BE2C (cell line): ENCODE data around the gene VPS33A.
A peak's percentile ranks its signal among the peaks of the same experiment; 100 is the strongest.

Experiments
- DNase-seq: peaks from one replicate; pipeline ENCODE4 v3.0.0-alpha.2; 2020
- H3K27me3 ChIP-seq: fragments of 250-450 bp; sonication (Bioruptor Pico); 2 replicates; pipeline ENCODE4 v1.5.1; 2020; ENCODE audit warnings: mild to moderate bottlenecking
- H3K36me3 ChIP-seq: fragments of 250-450 bp; sonication (Bioruptor Pico); 2 replicates; pipeline ENCODE4 v1.5.1; 2020; ENCODE audit warnings: mild to moderate bottlenecking
- H3K4me1 ChIP-seq: fragments of 250-450 bp; sonication (Bioruptor Pico); 2 replicates; pipeline ENCODE4 v1.5.1; 2020
- H3K4me3 ChIP-seq: 2 replicates; pipeline ENCODE4 v1.5.1; 2011; ENCODE audit warnings: low read depth, low read length
- H3K9me3 ChIP-seq: fragments of 250-450 bp; sonication (Bioruptor Pico); 2 replicates; pipeline ENCODE4 v1.5.1; 2020
- TF ChIP-seq, protein P1 (sequence below): IDR thresholded peaks from 2 replicates; pipeline ENCODE4 v1.5.1; 2012; ENCODE audit warnings: mild to moderate bottlenecking, low read depth, low read length

The VPS33A gene

DNA sequence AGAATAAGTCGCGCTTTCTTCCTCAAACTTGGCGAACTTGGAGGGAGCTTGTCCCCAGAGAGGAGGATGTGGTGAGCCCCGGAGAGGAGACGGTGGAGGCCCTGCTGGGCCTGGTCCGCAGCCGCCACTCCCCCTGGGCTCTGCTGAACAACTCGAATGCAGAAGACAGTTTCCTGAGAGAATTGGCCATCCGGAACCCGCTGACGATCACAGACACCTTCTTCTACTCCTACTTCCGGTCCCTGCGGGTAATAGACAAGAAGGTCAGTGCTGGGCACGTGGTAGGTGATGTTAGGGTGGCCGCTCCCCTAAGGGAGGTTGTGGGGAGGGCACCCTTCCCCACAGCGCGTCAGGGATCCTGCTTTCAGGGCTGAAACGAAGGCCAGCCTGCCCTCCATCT is 81.8 kb downstream of the VPS33A start:
- TF ChIP-seq, protein P1, sequence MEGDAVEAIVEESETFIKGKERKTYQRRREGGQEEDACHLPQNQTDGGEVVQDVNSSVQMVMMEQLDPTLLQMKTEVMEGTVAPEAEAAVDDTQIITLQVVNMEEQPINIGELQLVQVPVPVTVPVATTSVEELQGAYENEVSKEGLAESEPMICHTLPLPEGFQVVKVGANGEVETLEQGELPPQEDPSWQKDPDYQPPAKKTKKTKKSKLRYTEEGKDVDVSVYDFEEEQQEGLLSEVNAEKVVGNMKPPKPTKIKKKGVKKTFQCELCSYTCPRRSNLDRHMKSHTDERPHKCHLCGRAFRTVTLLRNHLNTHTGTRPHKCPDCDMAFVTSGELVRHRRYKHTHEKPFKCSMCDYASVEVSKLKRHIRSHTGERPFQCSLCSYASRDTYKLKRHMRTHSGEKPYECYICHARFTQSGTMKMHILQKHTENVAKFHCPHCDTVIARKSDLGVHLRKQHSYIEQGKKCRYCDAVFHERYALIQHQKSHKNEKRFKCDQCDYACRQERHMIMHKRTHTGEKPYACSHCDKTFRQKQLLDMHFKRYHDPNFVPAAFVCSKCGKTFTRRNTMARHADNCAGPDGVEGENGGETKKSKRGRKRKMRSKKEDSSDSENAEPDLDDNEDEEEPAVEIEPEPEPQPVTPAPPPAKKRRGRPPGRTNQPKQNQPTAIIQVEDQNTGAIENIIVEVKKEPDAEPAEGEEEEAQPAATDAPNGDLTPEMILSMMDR: no peak
- H3K4me3 ChIP-seq: no peak overlapping the region
- no peaks in the 10 kb centered on the region for H3K4me1 ChIP-seq
- DNase-seq: no peak
- H3K9me3 ChIP-seq: no peaks in the 10 kb centered on the region
- H3K27me3 ChIP-seq: no peaks in the 10 kb centered on the region
- no peaks in the 10 kb centered on the region for H3K36me3 ChIP-seq

DNA sequence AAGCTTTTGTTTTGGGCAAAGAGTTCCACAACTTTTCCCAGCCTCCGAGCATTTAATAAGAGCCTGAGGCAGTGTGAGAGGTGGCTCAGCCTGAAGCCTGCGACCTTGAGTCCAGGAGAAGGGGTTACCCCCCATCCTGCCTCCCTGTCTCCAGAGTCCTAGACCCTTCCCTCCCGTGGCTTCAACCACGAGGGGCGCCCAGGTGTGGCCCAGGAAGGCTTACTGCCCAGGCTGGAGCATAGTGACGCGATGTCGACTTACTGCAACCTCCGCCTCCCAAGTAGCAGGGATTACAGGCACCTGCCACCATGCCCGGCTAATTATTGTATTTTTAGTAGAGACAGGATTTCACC is 82.7 kb downstream of the VPS33A start:
- DNase-seq: no peak
- Histone ChIP-seq H3K9me3 (no peaks in the 10 kb centered on the region), H3K36me3 (no peaks in the 10 kb centered on the region), H3K27me3 (no peaks in the 10 kb centered on the region), H3K4me1 (no peaks in the 10 kb centered on the region), H3K4me3 (no peak overlapping the region)
- TF ChIP-seq, protein P1: no peak

DNA sequence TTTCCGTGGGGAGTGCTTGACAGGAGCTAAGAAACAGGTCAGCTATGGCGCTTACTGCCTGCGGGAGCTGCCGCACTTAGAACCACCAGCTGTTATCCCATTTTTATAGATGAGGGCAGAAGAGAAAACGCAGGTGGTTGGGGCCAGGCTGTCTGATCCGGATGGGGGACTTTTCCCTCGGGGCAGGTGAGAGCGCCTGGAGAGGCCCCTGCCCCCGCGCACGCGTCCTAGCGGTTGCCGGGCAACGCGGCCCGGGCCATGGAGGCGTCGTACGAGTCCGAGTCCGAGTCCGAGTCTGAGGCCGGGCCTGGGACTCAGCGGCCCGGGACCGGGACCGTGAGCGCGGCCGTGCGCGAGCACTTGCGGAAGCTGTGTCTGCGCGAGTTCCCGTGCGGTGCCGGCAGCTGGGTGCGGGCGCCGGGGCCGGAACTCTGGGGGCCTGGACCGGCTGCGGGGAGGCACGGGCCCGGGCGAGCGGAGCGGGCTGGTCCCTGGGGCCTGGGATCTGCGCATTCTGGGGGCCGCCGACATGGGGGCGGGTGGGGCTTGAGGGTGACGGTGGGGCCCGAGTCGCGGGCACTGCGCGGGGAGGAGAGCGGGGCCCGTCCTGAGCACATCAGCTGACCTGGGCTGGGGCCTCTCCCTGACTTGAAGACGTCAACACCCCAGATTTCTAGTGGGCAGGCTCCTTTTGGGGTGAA is 83.3 kb downstream of the VPS33A start, which contains the start of gene LRRC43:
LRRC43 (plus strand) TSS at position 237 of the 701 bp plus-strand sequence; CDS start at position 259, 22 bp downstream.
- Histone ChIP-seq H3K4me3 (peak within 1 kb of the TSS; percentile 51), H3K4me1 (no peaks in the 10 kb centered on the region), H3K27me3 (no peaks in the 10 kb centered on the region), H3K36me3 (no peaks in the 10 kb centered on the region), H3K9me3 (no peaks in the 10 kb centered on the region)
- DNase-seq: peak; percentile 82
- TF ChIP-seq, protein P1: no peak
